Prostate gland (tissue), 2 donors: Measurements from ENCODE around the gene ZSWIM5. TPM values are rescaled to one million over a fixed set of nuclear protein-coding genes. Genes with fewer than 3 reads are reported as not detected.
"Not testable (repeated sequence)": the region's sequence is repeated elsewhere in the genome, so short reads cannot be mapped to it uniquely, and the experiment has no call there.

Experiments
- DNase-seq: peaks from one replicate; pipeline ENCODE4 v3.0.0-alpha.2; 2019; ENCODE audit warnings: low spot score
- H3K27ac ChIP-seq, 2 donors: fragments of 200-600 bp; sonication (generic); 2 replicates each; pipeline ENCODE4 v1.5.1; 2017 to 2019
- H3K27me3 ChIP-seq: fragments of 200-600 bp; sonication (generic); replicated peaks from 2 replicates; pipeline ENCODE4 v1.5.1; 2019; ENCODE audit not compliant: insufficient read depth
- H3K36me3 ChIP-seq, 2 donors: fragments of 200-600 bp; sonication (generic); 1 replicate in 1 of 2; 2 replicates in 1 of 2; pipeline versions ENCODE4 v1.5.1 to v1.8.1; 2017 to 2019
- H3K4me1 ChIP-seq: fragments of 200-600 bp; sonication (generic); replicated peaks from 2 replicates; pipeline ENCODE4 v1.5.1; 2019
- H3K4me3 ChIP-seq, 2 donors: fragments of 200-600 bp; sonication (generic); 2 replicates each; pipeline ENCODE4 v1.5.1; 2017 to 2019
- H3K9me3 ChIP-seq: fragments of 200-600 bp; sonication (generic); 2 replicates; pipeline ENCODE4 v1.5.1; 2017
- POLR2A ChIP-seq: fragments of 450-650 bp; IDR thresholded peaks from one replicate; pipeline ENCODE4 v1.6.1; 2016; ENCODE audit warnings: antibody characterized with exemption, mild to moderate bottlenecking
- POLR2AphosphoS5 ChIP-seq: sonication (generic); formaldehyde crosslinking; IDR thresholded peaks from one replicate; pipeline ENCODE4 v1.6.1; 2017; ENCODE audit warnings: antibody characterized with exemption
- WGBS: methylation state at CpG from one replicate; pipeline ENCODE4 v1.1.5; 2018; 5-methylcytosine and 5-hydroxymethylcytosine counted together
- intact Hi-C: fragments of 100-400 bp; cut with DNase I; formaldehyde crosslinking; loops from one replicate; pipeline ENCODE4 v1.14.2; 2022
- total RNA-seq, 2 donors: library from RNA; depleted of rRNA; stranded (reverse); fragments of >200 nt; gene quantifications; one replicate each; pipeline ENCODE4 v1.1.0, GENCODE V29; 2016
- TF ChIP-seq, protein P1 (sequence below), 4 experiments: fragments of 200-600 bp in 2 of 4; fragments of 450-650 bp in 2 of 4; sonication (generic) in 2 of 4; IDR thresholded peaks; 1 replicate in 3 of 4; 2 replicates in 1 of 4; pipeline ENCODE4 v1.5.1; 2016 to 2019; ENCODE audit warnings: antibody characterized with exemption in 4 of 4, mild to moderate bottlenecking in 2 of 4, moderate library complexity in 2 of 4

Gene ZSWIM5
- total RNA-seq, 2 donors from 2014 or later, result 7.2 to 18.6 TPM

DNA sequence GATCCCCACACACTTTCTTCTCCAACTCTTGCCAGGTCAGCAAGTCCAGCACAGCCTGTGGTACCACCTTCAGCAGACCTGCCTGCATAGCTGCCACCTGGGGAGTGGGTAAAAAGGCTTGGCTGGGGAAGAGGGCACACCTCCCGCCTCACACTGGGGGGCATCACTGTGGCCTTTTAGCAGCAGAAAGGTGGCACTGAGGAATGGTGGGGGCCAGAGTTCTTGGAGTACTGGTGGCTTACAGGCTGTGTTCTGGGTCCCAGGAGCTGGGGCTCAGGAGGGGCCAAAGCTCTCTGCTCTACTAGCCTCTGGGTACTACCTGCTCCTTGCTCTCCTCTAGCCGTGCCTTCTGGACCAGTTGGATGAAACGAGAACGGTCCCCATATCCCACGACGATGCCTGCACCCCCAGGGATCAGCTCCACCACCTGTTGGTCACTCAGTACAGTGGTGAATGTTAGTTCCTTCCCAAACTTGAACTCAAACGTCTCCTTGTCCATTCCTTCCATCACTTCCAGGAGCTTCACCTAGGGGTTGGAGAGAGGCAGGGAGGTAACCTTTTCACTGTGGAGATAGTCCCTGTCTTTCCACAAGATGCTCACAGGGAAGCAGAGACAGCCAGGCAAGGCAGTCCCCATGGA is 202.0 kb downstream of the ZSWIM5 start:
- H3K9me3 ChIP-seq, result no peaks in the 10 kb centered on the region
- no peak for DNase-seq
- H3K36me3 ChIP-seq, result peaks cover 15 to 40% of the 10 kb centered on the region in 2 donors
- H3K27ac ChIP-seq, result no peak overlapping the region
- no peaks in the 10 kb centered on the region for H3K27me3 ChIP-seq
- no peak for TF ChIP-seq POLR2AphosphoS5
- TF ChIP-seq, protein P1, sequence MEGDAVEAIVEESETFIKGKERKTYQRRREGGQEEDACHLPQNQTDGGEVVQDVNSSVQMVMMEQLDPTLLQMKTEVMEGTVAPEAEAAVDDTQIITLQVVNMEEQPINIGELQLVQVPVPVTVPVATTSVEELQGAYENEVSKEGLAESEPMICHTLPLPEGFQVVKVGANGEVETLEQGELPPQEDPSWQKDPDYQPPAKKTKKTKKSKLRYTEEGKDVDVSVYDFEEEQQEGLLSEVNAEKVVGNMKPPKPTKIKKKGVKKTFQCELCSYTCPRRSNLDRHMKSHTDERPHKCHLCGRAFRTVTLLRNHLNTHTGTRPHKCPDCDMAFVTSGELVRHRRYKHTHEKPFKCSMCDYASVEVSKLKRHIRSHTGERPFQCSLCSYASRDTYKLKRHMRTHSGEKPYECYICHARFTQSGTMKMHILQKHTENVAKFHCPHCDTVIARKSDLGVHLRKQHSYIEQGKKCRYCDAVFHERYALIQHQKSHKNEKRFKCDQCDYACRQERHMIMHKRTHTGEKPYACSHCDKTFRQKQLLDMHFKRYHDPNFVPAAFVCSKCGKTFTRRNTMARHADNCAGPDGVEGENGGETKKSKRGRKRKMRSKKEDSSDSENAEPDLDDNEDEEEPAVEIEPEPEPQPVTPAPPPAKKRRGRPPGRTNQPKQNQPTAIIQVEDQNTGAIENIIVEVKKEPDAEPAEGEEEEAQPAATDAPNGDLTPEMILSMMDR (IDR thresholded peaks at IDR 0.05), result no peak
- no peak for TF ChIP-seq POLR2A
- 88% methylated on average over 7 of the region's 7 CpGs for WGBS
- intact Hi-C loops, result no loop called here
- H3K4me3 ChIP-seq, result no peak overlapping the region
- H3K4me1 ChIP-seq, result peaks cover 1% of the 10 kb centered on the region

DNA sequence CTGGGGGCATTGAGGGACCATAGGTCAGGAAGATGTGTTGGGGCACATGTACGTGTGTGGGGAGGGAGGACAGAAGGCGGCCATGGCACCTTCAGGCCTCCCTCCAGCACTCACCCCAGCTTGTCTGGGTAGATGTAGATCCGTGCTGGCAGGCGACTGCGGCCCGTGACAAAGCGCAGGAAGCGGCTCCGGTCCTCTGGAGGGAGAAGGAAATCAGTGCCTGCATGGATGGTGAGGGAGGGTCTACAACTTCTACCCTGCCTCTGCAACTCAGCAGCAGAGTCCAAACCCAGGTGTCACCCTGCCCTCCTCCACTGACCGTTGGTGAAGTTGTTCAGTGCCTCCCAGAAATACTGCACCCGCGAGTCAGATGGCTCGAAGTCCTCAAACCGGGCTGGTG is 202.7 kb downstream of the ZSWIM5 start:
- H3K9me3 ChIP-seq, result no peaks in the 10 kb centered on the region
- H3K27ac ChIP-seq, result no peak overlapping the region
- no peak for DNase-seq
- no peaks in the 10 kb centered on the region for H3K27me3 ChIP-seq
- intact Hi-C loops, result no loop called here
- peaks cover 15 to 40% of the 10 kb centered on the region in 2 donors for H3K36me3 ChIP-seq
- no peaks in the 10 kb centered on the region for H3K4me1 ChIP-seq
- TF ChIP-seq, protein P1 (IDR thresholded peaks at IDR 0.05), result no peak
- TF ChIP-seq POLR2AphosphoS5, result no peak
- no peak for TF ChIP-seq POLR2A
- WGBS, result 85% methylated on average over 14 of the region's 14 CpGs
- no peak overlapping the region for H3K4me3 ChIP-seq

DNA sequence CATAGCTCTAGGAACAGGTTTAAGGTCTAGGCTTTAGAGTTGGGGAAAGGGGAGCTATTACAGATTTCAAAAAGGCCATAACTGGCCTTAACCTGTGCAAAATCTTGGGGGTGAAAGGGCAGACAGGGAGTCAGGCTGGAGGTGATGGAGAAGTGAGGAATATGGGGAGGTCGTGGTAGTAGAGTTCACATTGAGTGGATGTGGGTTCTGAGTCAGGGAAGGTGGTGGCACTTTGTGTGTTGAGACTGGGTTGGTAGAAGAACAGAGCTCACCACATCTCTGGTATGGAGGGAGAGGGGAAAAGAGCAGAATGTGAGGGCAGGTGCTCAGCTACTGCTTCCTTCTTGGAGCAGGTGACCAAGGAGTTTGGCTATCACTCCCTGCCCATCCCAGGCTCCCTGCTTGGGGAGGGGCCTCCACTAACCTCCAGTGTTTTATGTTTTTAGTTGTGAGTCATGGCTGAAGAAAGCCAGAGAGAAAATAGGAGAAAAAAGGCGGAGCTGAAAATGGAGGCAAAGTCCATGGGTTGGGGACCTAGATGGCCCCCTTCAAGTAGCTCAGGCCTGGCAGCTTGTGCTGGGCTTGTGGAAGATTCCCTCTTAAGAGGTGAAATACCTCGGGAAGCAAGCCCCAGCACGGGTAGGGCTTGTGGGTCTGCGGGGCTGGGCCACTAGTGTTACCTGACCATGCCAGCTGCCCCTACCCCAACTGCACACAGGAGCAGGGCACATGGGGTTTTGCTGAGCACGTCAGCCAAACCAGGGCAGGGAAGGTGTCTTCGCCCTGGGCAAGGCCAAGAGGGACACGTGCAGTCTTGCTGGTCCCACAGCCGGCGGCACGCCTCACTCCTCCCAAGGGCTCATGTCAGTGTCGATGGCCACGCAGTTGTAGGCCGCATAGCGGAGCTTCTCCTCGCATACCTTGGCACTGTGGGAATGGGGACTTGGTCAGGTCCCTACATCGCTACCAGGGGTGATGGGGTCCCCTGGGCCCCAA is 203.5 kb downstream of the ZSWIM5 start:
- no peak for DNase-seq

DNA sequence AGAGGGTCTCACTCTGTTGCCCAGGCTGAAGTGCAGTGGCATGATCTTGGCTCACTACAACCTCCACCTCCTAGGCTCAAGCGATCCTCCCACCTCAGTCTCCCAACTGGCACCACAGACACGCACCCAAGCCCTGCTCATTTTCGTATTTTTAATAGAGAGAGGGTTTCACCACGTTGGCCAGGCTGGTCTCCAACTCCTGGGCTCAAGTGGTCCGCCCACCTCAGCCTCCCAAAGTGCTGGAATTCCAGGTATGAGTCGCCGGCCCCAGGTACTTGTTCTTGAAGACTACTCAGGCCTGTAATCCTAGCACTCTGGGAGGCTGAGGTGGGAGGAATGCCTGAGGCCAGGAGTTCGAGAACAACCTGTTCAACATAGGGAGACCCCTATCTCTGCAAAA is 204.8 kb downstream of the ZSWIM5 start:
- DNase-seq, intact Hi-C loops, H3K27ac ChIP-seq, H3K4me1 ChIP-seq, H3K9me3 ChIP-seq, H3K4me3 ChIP-seq, H3K27me3 ChIP-seq: not testable (repeated sequence)
- 80% methylated on average over 8 of the region's 8 CpGs for WGBS
- peaks cover 10 to 24% of the 10 kb centered on the region in 2 donors for H3K36me3 ChIP-seq

More for the DNA sequence above, 203.5 kb downstream of the ZSWIM5 start:
- WGBS, result 82% methylated on average over 11 of the region's 17 CpGs
- no peaks in the 10 kb centered on the region for H3K4me1 ChIP-seq
- H3K9me3 ChIP-seq, result no peaks in the 10 kb centered on the region
- no peak overlapping the region for H3K27ac ChIP-seq
- no peak overlapping the region for H3K4me3 ChIP-seq
- no peaks in the 10 kb centered on the region for H3K27me3 ChIP-seq
- intact Hi-C loops, result no loop called here
- H3K36me3 ChIP-seq, result peaks cover 10 to 38% of the 10 kb centered on the region in 2 donors
- TF ChIP-seq, protein P1 (IDR thresholded peaks at IDR 0.05), result no peak
- TF ChIP-seq POLR2A (no peak), POLR2AphosphoS5 (no peak)

DNA sequence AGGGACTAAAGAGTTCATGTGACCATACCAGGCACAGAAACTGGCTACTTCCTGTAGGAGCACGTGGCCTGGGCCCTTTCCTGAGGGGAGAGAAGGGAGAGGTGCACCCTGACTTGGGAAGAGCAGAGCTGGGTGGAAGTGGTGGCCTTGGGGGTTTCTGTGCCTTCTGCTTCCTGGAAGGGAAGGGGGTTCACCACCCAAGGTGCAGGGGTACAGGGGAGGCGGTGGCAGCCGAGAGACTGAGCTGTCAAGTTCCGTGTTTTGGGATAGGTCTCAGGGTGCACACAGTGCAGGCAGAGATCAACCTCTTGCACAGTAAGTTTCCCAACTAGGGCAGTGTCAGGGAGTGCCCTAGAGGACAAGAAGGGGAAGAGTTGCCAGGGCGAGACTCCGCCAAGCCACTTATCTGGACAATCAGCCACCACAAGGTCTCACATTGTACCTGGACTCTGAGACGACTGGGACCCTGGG is 205.4 kb downstream of the ZSWIM5 start:
- Histone ChIP-seq H3K27me3 (no peaks in the 10 kb centered on the region), H3K4me3 (no peak overlapping the region), H3K36me3 (peaks cover 10 to 23% of the 10 kb centered on the region in 2 donors), H3K4me1 (no peaks in the 10 kb centered on the region), H3K9me3 (no peaks in the 10 kb centered on the region), H3K27ac (no peak overlapping the region)
- WGBS, result 65% methylated on average over 7 of the region's 7 CpGs
- no peak for DNase-seq
- intact Hi-C loops, result no loop called here
- no peak for TF ChIP-seq POLR2A
- TF ChIP-seq, protein P1 (IDR thresholded peaks at IDR 0.05), result no peak
- TF ChIP-seq POLR2AphosphoS5, result no peak
